HG03095 (cell line): ENCODE data around the gene KHK.

Experiments
- ATAC-seq: cut with Tn5 transposase; IDR thresholded peaks from one replicate; pipeline ENCODE4 v1.9.1; 2021; ENCODE audit warnings: moderate library complexity; ENCODE audit not compliant: unreplicated experiment

Gene KHK

DNA sequence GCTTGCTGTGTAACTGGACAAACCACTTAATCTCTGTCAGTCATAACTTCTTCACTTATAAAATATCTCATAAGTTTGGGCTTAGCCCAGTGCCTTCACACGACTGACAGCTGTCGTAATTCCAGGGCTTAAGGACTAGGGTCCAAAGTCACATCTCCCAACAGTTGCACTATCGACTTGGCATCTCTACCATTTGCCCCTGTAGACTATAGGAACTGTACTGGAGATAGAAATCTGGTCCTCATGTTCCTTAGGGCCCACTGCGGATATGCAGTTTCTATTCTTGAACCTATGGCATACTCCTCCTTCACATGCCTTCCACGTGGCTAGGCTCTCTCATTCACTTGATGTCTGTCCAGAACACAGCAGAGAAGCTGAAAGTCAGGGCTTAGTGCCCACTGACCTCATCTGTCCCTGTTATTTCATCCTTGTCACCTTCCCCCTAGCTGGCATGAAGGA is 39.7 kb downstream of the KHK start:
- ATAC-seq, result no peak

DNA sequence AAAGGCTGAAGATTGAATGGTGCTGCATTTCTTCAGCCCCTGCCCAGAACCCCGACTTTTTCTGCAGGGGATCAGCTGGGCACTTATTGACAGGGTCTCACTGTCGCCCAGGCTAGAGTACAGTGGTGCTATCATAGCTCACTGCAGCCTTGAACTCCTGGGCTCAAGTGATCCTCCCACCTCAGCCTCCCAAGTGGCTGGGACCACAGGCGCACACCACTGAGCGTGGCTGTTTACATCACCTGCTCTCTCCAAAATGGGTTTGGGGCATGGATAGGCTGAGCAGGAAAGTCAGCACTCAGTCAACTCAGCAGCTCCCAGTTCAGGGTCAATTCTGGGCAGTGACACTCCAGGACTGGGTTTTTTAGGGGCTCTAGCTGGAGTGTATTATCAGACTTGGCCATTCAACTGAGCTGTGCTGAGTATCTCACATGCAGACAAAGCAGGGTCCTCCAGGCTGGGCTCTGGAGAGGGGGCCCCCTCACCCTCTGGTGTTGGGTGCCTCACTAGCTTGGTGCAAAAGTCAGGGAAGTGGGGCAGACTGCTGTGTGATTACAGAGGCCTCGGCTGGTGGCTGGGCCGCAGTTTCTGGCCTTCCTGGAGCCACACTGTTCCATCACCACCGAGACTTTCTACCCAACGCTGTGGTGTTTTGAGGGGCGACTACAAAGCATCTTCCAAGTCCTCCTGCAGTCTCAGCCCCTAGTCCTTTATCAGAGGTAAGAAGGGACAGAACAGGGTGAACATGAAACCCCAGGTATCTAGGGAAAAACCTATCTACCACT is 41.5 kb downstream of the KHK start:
- no peak for ATAC-seq

DNA sequence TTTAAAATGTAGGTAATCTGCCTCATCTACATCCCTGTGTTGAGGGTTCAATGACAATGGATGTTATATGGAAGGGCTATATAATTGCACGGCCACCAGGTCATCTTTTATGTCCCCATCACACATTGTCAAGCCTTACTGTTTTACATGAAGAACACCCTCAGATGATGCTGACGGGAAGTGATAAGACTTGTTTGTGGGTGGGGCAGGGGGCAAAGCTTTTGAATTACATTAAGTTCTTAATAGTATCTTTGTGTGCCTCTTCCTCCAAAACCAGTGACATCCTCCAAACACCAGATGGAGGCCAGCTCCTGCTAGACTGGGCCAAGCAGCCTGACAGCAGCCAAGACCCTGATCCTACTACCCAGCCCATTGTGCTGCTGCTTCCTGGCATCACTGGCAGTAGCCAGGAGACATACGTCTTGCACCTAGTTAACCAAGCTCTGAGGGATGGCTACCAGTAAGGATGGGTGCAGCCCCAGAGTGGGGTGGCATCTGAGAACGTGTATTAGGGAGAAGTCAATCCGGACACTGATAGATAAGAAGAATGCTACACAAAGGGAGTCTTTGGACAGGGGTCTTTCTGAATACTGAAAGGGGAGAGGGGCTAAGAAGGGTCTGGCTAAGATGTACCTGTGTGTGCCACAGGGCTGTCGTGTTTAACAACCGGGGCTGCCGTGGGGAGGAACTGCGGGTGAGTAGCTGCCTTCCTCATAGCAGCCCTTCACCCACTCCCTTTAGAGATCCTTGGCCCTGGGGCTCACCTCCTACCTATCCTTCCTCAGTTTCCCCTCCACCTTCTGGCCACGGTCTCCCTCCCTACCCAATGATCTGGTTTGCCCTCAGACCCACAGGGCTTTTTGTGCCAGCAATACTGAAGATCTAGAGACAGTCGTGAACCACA is 42.3 kb downstream of the KHK start:
- ATAC-seq, result no peak

DNA sequence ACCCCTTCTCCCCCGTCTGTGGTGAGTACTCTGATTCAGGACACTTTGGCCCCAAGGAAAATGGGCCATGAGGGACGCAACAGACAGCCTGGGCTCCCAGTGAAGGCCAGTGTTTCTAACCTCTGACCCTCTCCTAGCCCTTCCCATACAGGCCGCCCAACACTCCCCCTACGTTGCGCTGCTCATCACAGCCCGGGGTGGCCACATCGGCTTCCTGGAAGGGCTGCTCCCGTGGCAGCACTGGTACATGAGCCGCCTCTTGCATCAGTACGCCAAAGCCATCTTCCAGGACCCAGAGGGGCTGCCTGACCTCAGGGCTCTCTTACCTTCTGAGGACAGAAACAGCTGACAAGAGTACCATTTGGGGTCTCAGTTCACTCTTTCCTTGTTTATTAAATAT is 43.8 kb downstream of the KHK start:
- ATAC-seq, result no peak

DNA sequence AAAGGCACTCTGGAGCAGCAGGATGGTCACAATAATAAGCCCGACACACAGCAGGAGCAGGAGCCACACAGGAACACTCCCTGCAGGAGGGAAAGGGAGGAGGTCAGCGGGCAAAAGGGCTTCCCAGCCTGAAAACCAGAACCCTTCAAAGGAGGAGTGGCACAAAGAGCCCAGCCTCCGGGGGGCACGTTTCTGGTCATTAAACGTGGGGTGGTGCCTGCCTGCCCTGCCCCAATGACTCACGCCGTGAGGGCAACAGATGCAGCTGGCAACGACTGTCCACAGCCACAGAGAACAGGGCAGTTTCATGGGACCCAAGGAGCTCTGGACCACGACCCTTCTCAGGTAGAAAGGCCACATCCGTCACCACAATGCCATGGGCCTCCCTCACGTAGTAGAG is 44.9 kb downstream of the KHK start:
- ATAC-seq, result no peak

DNA sequence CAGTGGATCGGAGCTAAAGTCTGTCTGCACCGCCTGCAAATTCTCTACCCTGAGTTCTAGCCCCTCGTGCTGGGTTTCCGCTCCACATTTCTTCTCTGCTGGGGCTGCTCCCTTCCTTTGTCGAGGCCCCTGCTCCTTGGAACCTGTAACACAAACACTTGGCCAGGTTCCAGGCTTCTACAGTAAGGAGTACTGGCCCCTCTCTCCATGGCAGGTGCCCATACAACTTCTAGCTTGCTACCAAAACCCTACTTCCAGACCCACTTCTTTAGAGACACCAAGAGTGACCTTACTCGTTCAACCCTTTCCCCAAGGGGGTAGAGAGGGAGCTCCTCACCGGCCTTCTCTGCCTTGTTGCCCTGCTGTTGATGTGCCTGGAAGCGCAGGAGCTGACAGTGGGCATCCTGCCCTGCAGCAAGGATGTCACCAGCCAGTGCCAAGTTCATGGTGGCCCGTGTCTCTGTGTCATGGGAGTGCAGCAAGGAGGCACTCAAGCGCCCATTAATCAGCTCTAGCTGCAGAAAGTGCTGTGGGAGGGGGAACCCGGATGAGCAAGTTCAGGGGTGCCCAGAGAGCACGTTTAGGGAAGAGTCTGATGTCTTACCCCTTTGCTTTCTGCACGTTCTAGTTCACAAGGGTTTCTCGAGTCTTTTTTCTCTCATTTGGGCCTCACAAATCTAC is 46.8 kb downstream of the KHK start:
- no peak for ATAC-seq

DNA sequence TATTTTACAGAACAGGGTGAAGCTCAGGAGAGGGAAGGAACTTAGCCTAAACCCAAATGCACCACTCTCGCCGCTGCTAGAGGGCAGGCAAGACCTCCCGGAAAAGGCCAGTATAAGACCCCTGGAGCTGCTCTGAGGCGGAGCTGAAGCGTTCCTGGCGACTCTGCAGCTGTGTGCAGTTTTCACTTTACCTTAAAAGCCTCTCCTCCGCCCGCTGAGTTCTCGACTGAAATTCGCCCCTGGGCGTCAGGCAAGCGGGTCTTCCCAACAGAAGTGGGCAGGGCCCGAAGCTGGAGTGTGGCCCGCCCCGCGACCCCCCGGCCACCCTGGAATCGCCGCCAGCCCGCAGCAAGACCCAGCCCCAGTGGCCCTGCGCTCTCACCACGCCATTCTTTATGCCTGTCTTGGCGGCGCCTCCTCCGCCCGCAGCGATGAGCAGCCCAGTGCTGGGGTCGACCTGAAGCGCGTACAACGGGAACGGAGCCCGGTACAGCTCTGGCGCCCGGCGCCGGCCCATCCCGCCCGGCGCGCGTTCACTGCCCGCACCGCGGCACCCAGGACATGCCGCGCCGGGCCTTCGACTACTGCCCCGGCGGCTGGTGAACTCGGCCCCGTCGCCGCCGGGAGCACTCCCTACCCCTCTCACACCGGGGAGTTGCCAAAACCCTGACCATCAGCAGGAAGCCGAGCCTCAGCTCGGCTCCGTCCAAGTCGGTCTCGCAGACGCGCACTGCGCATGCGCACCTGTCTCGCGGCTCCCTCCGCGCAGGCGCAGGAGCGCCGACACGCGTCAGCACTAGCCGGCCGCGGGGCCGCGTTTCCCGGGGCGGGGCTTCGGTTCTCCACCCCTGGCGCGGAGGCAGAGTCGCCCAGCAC is 47.6 kb downstream of the KHK start, which contains the start of gene PREB:
Gene PREB (minus strand): TSS at position 732 of the 876 bp plus-strand sequence. CDS start 215 bp downstream, at position 517.
- peak; percentile 69 for ATAC-seq

DNA sequence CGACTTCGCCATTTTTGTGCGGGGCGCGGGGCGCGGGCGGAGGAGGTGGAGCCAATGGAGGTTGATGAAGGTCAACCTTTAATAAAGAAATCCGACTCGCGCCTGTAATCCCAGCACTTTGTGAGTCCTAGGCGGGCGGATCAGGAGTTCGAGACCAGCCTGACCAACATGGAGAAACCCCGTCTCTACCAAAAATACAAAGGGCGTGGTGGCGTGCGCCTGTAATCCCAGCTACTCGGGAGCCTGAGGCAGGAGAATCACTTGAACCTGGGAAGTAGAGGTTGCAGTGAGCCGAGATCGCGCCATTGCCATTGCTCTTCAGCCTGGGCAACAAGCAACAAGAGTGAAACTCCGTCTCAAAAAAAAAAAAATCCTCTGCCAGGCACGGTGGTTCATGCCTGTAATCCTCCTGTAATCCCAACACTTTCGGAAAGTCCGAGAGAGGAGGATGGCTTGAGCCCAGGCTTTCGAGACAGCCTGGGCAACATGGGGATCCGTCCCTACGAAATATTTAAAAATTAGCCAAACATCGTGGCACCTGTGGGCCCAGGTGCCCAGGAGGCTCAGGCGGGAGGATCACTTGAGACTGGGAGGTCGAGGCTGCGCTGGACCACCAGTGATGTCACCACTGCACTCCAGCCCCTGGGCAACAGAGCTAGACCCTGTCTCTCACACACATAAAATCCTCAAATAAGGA is 48.4 kb downstream of the KHK start:
- no peak for ATAC-seq

DNA sequence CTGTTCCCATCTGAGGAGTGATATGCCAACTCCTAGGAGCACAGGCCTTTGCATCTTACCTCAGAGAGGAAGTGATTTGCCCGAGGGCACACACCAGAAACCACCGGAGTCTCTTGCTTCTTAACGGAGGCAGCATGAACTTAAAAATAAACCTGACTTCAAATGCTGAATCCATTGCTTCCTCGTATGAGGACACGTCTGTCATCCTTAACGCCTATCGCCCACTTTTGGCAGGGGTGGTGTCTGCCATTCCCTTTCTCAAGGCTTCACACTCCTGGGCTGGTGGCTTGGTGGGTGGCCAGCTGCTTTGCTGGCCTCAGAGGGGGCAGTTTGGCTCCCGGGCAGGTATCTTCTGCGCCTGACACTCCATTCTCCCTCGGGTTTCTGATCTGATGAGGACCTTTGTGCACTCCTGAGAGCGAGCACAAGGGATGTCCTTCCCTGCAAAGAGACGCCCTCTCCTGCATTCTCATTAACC is 48.9 kb downstream of the KHK start:
- ATAC-seq, result no peak

DNA sequence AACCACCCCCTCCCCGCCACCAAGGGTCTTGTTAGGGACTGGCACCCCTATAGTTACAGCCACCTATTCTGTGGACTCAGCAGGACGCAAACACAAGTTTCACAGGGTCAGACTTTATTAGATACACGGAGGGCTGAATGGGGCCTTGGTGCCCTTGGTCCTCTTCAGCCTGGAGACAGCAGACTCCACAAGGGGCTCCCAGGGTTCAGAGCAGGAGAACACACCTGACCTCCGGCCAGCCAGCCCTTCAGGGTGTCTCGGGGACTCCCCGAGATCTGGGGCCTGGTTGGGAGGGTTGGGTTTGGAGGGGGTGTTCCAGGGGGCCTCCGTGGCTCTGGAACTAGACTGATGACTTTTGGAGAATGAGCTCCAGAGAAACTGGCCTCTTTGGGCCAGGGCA is 50.2 kb downstream of the KHK start:
- ATAC-seq, result no peak

DNA sequence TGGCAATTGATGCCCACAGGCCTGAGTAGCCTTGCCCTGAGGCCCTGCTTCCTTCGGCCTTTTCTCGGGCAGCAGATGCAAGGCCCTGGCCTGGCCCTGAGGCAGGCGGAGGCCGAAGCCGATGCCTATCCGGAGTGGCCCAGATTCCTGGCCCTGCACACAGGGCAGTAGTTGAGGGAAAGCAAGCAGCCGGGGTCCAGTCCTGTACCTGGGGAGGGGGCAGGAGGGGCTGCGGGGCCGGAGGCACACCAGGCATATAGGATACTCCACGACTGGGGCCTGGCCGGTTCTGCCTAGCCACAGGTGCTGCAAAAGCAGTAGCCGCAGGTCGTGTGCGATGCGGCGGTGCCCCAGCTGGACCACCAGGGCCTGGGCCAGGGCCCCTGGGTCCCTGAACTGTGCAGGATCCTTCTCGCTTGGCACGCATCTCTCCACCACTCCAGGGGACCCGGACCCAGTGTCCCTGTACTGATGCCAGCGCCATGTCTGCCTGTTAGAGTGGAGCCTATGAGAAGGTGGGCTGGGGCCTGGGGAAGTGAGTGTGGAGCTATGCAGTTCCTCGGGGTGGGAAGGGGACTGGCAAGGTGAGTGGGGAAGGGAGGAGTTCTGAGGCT is 50.9 kb downstream of the KHK start:
- no peak for ATAC-seq

DNA sequence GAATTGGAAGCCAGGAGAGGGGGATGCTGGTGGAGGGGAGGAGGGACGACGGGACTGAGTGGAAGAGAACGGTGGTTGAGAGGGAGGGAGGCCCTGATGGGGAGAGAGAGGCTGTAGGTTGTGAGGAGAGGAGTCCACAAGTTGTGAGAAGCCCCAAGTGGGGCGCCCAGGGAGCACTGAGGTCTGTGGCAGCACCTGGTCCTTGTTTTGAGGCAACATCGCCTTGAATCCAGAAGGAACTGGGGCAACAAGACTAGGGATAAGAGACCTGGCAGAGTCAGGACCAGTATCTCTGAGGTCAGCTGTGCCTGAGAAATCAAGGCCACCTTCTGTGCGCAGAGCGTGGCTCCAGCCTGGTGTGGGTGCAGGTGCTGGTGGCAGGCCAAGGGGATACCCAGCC is 51.5 kb downstream of the KHK start:
- ATAC-seq, result no peak

DNA sequence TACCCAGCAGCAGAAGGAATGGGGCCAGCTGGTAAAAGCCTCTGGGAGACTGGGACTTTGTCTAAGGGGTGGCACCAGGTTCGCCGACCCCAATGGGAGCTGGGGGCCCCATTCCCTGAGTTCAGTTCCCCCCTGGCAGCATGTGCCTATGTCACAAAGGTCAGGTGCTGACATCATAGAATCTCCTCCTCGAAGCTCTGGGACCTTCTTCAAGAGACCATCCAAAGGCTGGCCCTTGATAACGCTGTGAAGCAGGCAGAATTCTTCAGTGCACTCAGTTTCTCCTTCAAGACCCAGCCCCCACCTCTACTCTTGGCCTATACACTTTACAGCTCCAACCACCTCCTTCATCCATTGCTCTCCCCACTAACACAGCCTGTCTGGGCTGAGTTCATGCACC is 52.7 kb downstream of the KHK start, which contains the start of gene PRR30:
Gene PRR30 (minus strand): TSS at position 101 of the 400 bp plus-strand sequence. CDS start 1,081 bp downstream, outside the sequence.
- no peak for ATAC-seq

DNA sequence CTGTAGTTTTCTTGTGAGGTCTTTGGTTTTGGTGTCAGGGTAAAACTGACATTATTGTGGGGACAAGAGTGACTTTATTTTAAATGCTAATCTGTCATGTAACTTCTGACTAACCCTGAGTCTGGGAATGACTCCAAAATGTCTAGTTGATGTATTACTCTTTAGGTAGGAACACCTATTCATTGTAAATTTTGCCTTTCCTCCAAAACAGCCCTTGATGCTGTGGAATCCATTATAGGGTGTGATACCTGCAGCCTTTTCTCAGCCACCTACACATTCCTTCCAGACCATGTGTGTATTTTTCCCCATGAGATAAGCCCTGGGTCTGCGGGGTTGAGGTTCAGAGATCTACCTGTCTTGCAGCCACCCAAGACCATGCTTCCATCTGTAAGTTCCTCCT is 56.7 kb downstream of the KHK start:
- ATAC-seq, result no peak

DNA sequence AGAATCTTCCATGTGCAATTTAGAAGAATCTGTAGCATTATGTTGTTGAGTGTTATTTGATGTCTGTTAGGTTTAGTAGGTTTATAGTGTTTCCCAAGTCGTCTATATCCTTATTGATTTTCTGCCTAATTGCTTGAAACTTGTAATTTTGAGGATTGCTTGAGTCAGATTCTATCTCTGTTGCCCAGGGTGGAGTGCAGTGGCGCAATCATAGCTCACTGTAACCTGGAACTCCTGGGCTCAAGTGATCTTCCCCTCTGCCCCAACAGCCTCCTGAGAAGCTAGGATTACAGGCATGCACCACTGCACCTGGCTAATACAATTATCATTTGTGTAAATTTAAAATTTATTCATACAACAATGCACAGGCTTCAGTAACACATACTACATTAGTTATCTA is 59.1 kb downstream of the KHK start:
- ATAC-seq, result no peak

DNA sequence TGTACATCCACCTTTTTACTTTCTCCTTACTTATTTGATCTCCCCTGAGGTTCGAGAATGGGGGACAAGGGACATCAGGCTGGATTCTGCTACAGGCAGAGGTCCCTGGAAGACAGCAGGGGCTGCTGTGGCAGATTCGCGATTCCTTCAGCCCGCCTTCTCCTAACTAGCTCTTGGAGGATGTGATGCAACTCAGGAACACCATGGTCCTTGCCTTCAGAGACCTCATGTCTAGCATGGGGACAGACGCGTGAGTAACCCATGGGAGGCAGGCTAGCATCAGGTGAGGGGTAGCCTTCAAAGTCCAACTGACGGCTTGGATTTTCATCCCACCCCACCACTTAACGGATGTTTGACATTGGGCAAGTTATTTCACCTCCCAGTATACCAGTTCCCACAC is 61.4 kb downstream of the KHK start:
- no peak for ATAC-seq

DNA sequence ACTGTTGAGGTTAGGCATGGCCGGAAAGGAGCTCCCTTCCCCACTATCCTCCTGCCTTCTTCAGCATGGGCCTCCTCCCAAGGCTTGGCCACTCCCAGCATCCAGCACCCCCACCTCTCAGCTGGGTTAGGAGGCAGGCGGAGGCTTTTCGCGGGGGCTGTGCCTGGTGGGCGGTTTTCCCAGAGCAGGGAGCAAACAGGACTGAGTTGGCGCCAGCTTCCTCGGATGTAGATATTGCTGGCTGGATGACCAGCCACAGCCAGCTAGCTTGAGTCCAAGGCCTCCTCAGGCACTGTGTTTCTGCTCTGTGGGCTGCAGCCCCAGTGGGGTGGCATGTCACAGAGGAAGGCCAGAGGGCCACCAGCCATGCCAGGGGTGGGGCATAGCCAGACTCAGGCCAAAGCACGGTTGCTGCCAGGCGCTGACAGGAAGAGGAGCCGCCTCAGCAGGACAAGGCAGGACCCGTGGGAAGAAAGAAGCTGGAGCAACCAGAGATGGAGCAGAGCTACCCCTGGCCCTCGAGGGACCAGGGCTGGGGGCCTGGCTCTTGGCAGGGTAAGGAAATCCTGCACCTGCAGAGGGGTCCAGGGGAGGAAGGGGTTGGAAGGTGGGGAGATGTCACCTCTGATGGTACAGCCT is 62.3 kb downstream of the KHK start, which contains the start of gene TCF23:
Gene TCF23 (plus strand): TSS at position 204 of the 639 bp plus-strand sequence. CDS start 130 bp downstream, at position 334.
- no peak for ATAC-seq
